Loucy (cell line): ENCODE results near the gene C1QTNF3.

Experiments used
- CTCF ChIP-seq: fragments of 200-600 bp; sonication (generic); conservative IDR thresholded peaks from 2 replicates; pipeline ENCODE4 v1.5.1; 2014; ENCODE audit warnings: mild to moderate bottlenecking, antibody characterized with exemption, low read length
- EZH2phosphoT487 ChIP-seq: fragments of 200-600 bp; IDR thresholded peaks from 2 replicates; pipeline ENCODE4 v1.6.1; 2018; ENCODE audit warnings: antibody characterized with exemption, mild to moderate bottlenecking, moderate library complexity, borderline replicate concordance

- no peak for TF ChIP-seq CTCF
- no peak for TF ChIP-seq EZH2phosphoT487
Measured at GRCh38 chr5:34031966-34032365, 11.0 kb downstream of the C1QTNF3 start.
